ENCODE data around the gene RP9.

The RP9 gene

GRCh38 chr7:33130184-33130583 is 21.0 kb upstream of the RP9 start:
- Histone ChIP-seq H3K4me3 (ENCODE audit: low read depth, low read length) (peak overlapping the region; percentile 85), H3K36me3 (ENCODE audit: insufficient read depth, low read length) (peaks cover under 1% of the 10 kb centered on the region; the same call in 1 of the 2 replicates), H3K79me2 (ENCODE audit: control insufficient read depth, insufficient read depth, low read length, unreplicated experiment) (peaks cover 3% of the 10 kb centered on the region), H2AFZ (ENCODE audit: low read length, unreplicated experiment) (peak overlapping the region; percentile 88), H3K4me1 (ENCODE audit: control insufficient read depth, insufficient read depth, low read length, unreplicated experiment) (no peaks in the 10 kb centered on the region), H3K27ac (ENCODE audit: low read depth, low read length) (0 out of 2 replicates have a peak overlapping the region, but pooled peaks have one; percentile 8), H3K27me3 (ENCODE audit: insufficient read depth, low read length) (no peaks in the 10 kb centered on the region)

DNA sequence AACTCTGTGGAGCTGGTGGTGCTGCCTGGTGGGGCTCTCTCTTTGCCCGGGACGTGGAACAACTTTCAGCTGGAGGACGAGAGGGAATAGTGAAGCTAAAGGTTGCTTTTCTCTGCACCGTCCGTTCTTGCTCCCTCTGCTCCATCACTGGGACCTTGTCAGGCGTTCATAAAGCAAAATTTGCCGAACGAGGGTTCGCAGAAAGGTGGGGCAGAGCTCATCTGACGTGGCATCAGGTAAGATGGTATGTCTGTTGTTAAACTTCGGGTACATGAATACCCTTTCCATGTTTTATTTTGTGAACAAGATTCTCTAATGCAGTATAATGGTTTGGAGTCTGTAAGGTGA is 20.6 kb upstream of the RP9 start:
- Histone ChIP-seq H2AFZ (ENCODE audit: low read length, unreplicated experiment) (peak overlapping the region; percentile 88), H3K27me3 (ENCODE audit: insufficient read depth, low read length) (no peaks in the 10 kb centered on the region), H3K79me2 (ENCODE audit: control insufficient read depth, insufficient read depth, low read length, unreplicated experiment) (peaks cover 3% of the 10 kb centered on the region), H3K4me3 (ENCODE audit: low read depth, low read length) (peak overlapping the region; percentile 85), H3K4me1 (ENCODE audit: control insufficient read depth, insufficient read depth, low read length, unreplicated experiment) (no peaks in the 10 kb centered on the region), H3K27ac (ENCODE audit: low read depth, low read length) (0 out of 2 replicates have a peak overlapping the region, but pooled peaks have one; percentile 8), H3K36me3 (ENCODE audit: insufficient read depth, low read length) (no peaks in the 10 kb centered on the region; the same call in 1 of the 2 replicates)

- no peaks in the 10 kb centered on the region for H3K4me1 ChIP-seq (ENCODE audit: control insufficient read depth, insufficient read depth, low read length, unreplicated experiment)
- peak within 1 kb of the TSS; percentile 85 for H3K4me3 ChIP-seq (ENCODE audit: low read depth, low read length)
- H3K36me3 ChIP-seq (ENCODE audit: insufficient read depth, low read length), result no peaks in the 10 kb centered on the region; the same call in 1 of the 2 replicates
- peak within 1 kb of the TSS; percentile 88 for H2AFZ ChIP-seq (ENCODE audit: low read length, unreplicated experiment)
- H3K27ac ChIP-seq (ENCODE audit: low read depth, low read length), result 0 out of 2 replicates have a peak within 1 kb of the TSS, but pooled peaks have one; percentile 23
- H3K27me3 ChIP-seq (ENCODE audit: insufficient read depth, low read length), result no peaks in the 10 kb centered on the region
- H3K79me2 ChIP-seq (ENCODE audit: control insufficient read depth, insufficient read depth, low read length, unreplicated experiment), result peaks cover 3% of the 10 kb centered on the region
These were observed 20.0 kb upstream of the RP9 start, which contains the start of gene BBS9 for GRCh38 chr7:33128990-33129805. BBS9 (plus strand) TSS chr7:33129564; CDS start chr7:33146253, 16,689 bp downstream.

- H2AFZ ChIP-seq (ENCODE audit: low read length, unreplicated experiment), result peak overlapping the region; percentile 87
- H3K27ac ChIP-seq (ENCODE audit: low read depth, low read length), result no peak overlapping the region
- H3K36me3 ChIP-seq (ENCODE audit: insufficient read depth, low read length), result no peaks in the 10 kb centered on the region; the same call in 1 of the 2 replicates
- peaks cover 3% of the 10 kb centered on the region for H3K79me2 ChIP-seq (ENCODE audit: control insufficient read depth, insufficient read depth, low read length, unreplicated experiment)
- peak overlapping the region; percentile 85 for H3K4me3 ChIP-seq (ENCODE audit: low read depth, low read length)
- H3K4me1 ChIP-seq (ENCODE audit: control insufficient read depth, insufficient read depth, low read length, unreplicated experiment), result no peaks in the 10 kb centered on the region
- no peaks in the 10 kb centered on the region for H3K27me3 ChIP-seq (ENCODE audit: insufficient read depth, low read length)
These were observed 19.4 kb upstream of the RP9 start for GRCh38 chr7:33128631-33128989.

- Histone ChIP-seq H3K79me2 (ENCODE audit: control insufficient read depth, insufficient read depth, low read length, unreplicated experiment) (peaks cover 3% of the 10 kb centered on the region), H3K36me3 (ENCODE audit: insufficient read depth, low read length) (no peaks in the 10 kb centered on the region), H3K4me3 (ENCODE audit: low read depth, low read length) (no peak overlapping the region), H3K4me1 (ENCODE audit: control insufficient read depth, insufficient read depth, low read length, unreplicated experiment) (no peaks in the 10 kb centered on the region), H3K27me3 (ENCODE audit: insufficient read depth, low read length) (no peaks in the 10 kb centered on the region), H3K27ac (ENCODE audit: low read depth, low read length) (no peak overlapping the region), H2AFZ (ENCODE audit: low read length, unreplicated experiment) (no peak overlapping the region)
These were observed 17.9 kb upstream of the RP9 start for GRCh38 chr7:33127085-33127484.

DNA sequence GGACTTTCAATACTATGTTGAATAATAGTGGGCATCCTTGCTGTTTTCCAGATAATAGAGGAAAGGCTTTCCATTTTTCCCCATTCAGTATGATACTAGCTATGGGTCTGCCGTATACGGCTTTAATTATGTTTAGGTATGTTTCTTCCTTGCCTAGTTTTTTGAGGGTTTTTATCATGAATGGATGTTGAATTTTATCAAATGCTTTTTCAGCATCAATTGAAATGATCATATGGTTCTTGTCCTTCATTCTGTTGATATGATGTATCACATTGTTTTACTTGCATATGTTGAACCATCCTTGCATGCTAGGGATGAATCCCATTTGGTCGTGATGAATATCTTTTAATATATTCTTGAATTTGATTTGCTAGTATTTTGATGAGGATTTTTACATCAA is 9.2 kb upstream of the RP9 start:
- Histone ChIP-seq H3K4me1 (ENCODE audit: control insufficient read depth, insufficient read depth, low read length, unreplicated experiment) (no peaks in the 10 kb centered on the region), H2AFZ (ENCODE audit: low read length, unreplicated experiment) (no peak overlapping the region), H3K27ac (ENCODE audit: low read depth, low read length) (no peak overlapping the region), H3K27me3 (ENCODE audit: insufficient read depth, low read length) (0 out of 2 replicates have a peak, but pooled peaks cover 11% of the 10 kb centered on the region), H3K79me2 (ENCODE audit: control insufficient read depth, insufficient read depth, low read length, unreplicated experiment) (no peaks in the 10 kb centered on the region), H3K36me3 (ENCODE audit: insufficient read depth, low read length) (no peaks in the 10 kb centered on the region), H3K4me3 (ENCODE audit: low read depth, low read length) (no peak overlapping the region)

GRCh38 chr7:33114976-33115375 is 5.8 kb upstream of the RP9 start:
- H3K79me2 ChIP-seq (ENCODE audit: control insufficient read depth, insufficient read depth, low read length, unreplicated experiment), result no peaks in the 10 kb centered on the region
- H3K4me1 ChIP-seq (ENCODE audit: control insufficient read depth, insufficient read depth, low read length, unreplicated experiment), result peaks cover 2% of the 10 kb centered on the region
- H3K27ac ChIP-seq (ENCODE audit: low read depth, low read length), result no peak overlapping the region
- H3K27me3 ChIP-seq (ENCODE audit: insufficient read depth, low read length), result 0 out of 2 replicates have a peak, but pooled peaks cover 5% of the 10 kb centered on the region
- H2AFZ ChIP-seq (ENCODE audit: low read length, unreplicated experiment), result no peak overlapping the region
- no peaks in the 10 kb centered on the region for H3K36me3 ChIP-seq (ENCODE audit: insufficient read depth, low read length)
- no peak overlapping the region for H3K4me3 ChIP-seq (ENCODE audit: low read depth, low read length)

GRCh38 chr7:33111614-33112013 is 2.4 kb upstream of the RP9 start:
- no peak overlapping the region for H3K4me3 ChIP-seq (ENCODE audit: low read depth, low read length)
- no peak overlapping the region for H2AFZ ChIP-seq (ENCODE audit: low read length, unreplicated experiment)
- H3K79me2 ChIP-seq (ENCODE audit: control insufficient read depth, insufficient read depth, low read length, unreplicated experiment), result peaks cover 24% of the 10 kb centered on the region
- H3K36me3 ChIP-seq (ENCODE audit: insufficient read depth, low read length), result no peaks in the 10 kb centered on the region
- H3K27me3 ChIP-seq (ENCODE audit: insufficient read depth, low read length), result no peaks in the 10 kb centered on the region
- H3K27ac ChIP-seq (ENCODE audit: low read depth, low read length), result no peak overlapping the region
- peaks cover 18% of the 10 kb centered on the region for H3K4me1 ChIP-seq (ENCODE audit: control insufficient read depth, insufficient read depth, low read length, unreplicated experiment)

DNA sequence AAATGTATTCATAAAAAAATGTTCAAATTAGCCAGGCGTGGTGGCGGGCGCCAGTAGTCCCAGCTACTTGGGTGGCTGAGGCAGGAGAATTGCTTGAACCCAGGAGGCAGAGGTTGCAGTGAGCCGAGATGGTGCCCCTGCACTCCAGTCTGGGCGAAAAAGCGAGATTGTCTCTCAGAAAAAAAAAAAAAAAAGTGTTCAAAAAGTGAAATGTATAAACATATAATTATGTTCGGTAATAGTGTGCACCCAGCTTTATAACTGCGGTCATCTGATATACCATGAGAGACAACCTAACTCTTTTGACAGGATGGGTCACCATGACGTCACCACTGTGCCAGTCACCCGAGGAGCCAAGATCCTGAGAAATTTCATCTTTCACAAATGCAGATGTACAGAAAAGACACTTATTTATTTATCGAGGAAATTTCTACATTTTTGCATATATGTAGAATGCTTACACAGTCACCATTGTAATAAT is 594 bp upstream of the RP9 start:
- Histone ChIP-seq H3K4me3 (ENCODE audit: low read depth, low read length) (peak overlapping the region; percentile 79), H2AFZ (ENCODE audit: low read length, unreplicated experiment) (peak overlapping the region; percentile 44), H3K27ac (ENCODE audit: low read depth, low read length) (peak overlapping the region; percentile 17; the same call in 1 of the 2 replicates), H3K27me3 (ENCODE audit: insufficient read depth, low read length) (no peaks in the 10 kb centered on the region), H3K79me2 (ENCODE audit: control insufficient read depth, insufficient read depth, low read length, unreplicated experiment) (peaks cover 40% of the 10 kb centered on the region), H3K36me3 (ENCODE audit: insufficient read depth, low read length) (no peaks in the 10 kb centered on the region), H3K4me1 (ENCODE audit: control insufficient read depth, insufficient read depth, low read length, unreplicated experiment) (peaks cover 18% of the 10 kb centered on the region)

DNA sequence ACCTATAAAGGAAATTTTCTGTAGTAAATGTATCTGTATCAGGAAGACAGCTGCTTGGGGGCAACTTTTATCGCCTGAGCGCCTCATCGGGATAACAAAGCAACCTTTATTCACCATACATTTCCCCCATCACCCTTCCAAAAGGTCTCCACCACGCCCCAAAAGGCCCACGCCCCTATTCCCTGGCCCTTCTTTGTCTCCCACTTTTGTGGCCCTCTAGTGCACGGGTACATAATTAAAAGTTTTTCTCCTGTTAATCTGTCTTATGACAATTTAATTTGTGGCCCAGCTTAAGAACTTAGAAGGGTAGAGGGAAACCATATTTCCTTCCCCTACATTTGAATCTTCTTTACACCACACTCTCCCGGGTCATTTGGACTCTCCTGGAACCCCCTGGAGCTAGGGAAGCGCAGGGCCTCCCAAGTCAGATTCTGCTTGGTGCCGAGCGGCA is 625 bp downstream of the RP9 start:
- Histone ChIP-seq H3K4me1 (ENCODE audit: control insufficient read depth, insufficient read depth, low read length, unreplicated experiment) (peaks cover 18% of the 10 kb centered on the region), H3K27me3 (ENCODE audit: insufficient read depth, low read length) (no peaks in the 10 kb centered on the region), H3K4me3 (ENCODE audit: low read depth, low read length) (peak overlapping the region; percentile 79), H3K27ac (ENCODE audit: low read depth, low read length) (no peak overlapping the region), H2AFZ (ENCODE audit: low read length, unreplicated experiment) (peak overlapping the region; percentile 8), H3K36me3 (ENCODE audit: insufficient read depth, low read length) (peaks cover 1% of the 10 kb centered on the region; the same call in 1 of the 2 replicates), H3K79me2 (ENCODE audit: control insufficient read depth, insufficient read depth, low read length, unreplicated experiment) (peaks cover 47% of the 10 kb centered on the region)

Measured in ACC112 (cell line).